HepG2 (cell line): ENCODE results near the gene NAPSA. TPM values are rescaled to one million over a fixed set of nuclear protein-coding genes. Genes with fewer than 3 reads are reported as not detected.
A peak's percentile ranks its signal among the peaks of the same experiment; 100 is the strongest.
"Not testable (repeated sequence)": the region's sequence is repeated elsewhere in the genome, so short reads cannot be mapped to it uniquely, and the experiment has no call there.

Source experiments
- CEBPB ChIP-seq: IDR thresholded peaks from 2 replicates; pipeline ENCODE4 v1.6.1; 2011; ENCODE audit warnings: low read depth, low read length, improper control_type of control experiment, borderline replicate concordance
- CEBPG ChIP-seq: IDR thresholded peaks from 2 replicates; pipeline ENCODE4 v1.6.1; 2016
- GFI1 ChIP-seq: sonication (generic); formaldehyde crosslinking; IDR thresholded peaks from 2 replicates; pipeline ENCODE4 v1.5.0; 2020; ENCODE audit warnings: missing genetic modification reagents, mild to moderate bottlenecking, borderline replicate concordance
- HMG20B ChIP-seq: conservative IDR thresholded peaks from 2 replicates; pipeline ENCODE4 v1.6.1; 2016; ENCODE audit warnings: missing genetic modification reagents, missing compliant biosample characterization
- MED1 ChIP-seq: sonication (generic); formaldehyde crosslinking; IDR thresholded peaks from 2 replicates; pipeline ENCODE4 v1.4.0; 2020; ENCODE audit warnings: missing genetic modification reagents
- NCOA2 ChIP-seq: sonication (generic); formaldehyde crosslinking; IDR thresholded peaks from 2 replicates; pipeline ENCODE4 v1.8.0; 2022; ENCODE audit warnings: inconsistent platforms
- SALL1 ChIP-seq: sonication (generic); formaldehyde crosslinking; IDR thresholded peaks from 2 replicates; pipeline ENCODE4 v1.8.0; 2022; ENCODE audit warnings: mild to moderate bottlenecking, missing genetic modification reagents
- SAP130 ChIP-seq: IDR thresholded peaks from 2 replicates; pipeline ENCODE4 v1.6.1; 2016; ENCODE audit warnings: low read depth
- SOX13 ChIP-seq, 3 experiments: fragments of 450-650 bp in 1 of 3; sonication (generic) in 1 of 3; formaldehyde crosslinking in 1 of 3; IDR thresholded peaks in 2 of 3; conservative IDR thresholded peaks in 1 of 3; 2 replicates each; pipeline versions ENCODE4 v1.5.0 to v1.6.1; 2016 to 2020; ENCODE audit warnings: antibody characterized with exemption in 1 of 3, mild to moderate bottlenecking in 1 of 3, missing compliant biosample characterization in 1 of 3, missing genetic modification reagents in 1 of 3, moderate library complexity in 1 of 3
- SOX5 ChIP-seq: IDR thresholded peaks from 2 replicates; pipeline ENCODE4 v1.6.1; 2016; ENCODE audit warnings: borderline replicate concordance
- TCF7 ChIP-seq: sonication (generic); IDR thresholded peaks from 2 replicates; pipeline ENCODE4 v1.6.1; 2016; ENCODE audit warnings: antibody characterized with exemption, low read depth
- TEAD3 ChIP-seq: optimal IDR thresholded peaks from 2 replicates; pipeline ENCODE3; 2016; ENCODE audit warnings: borderline replicate concordance
- ZFX ChIP-seq: sonication (generic); formaldehyde crosslinking; IDR thresholded peaks from 2 replicates; pipeline ENCODE4 v1.4.0; 2020; ENCODE audit warnings: mild to moderate bottlenecking, low read depth, missing genetic modification reagents, moderate library complexity
- ZFY ChIP-seq: sonication (generic); formaldehyde crosslinking; IDR thresholded peaks from 2 replicates; pipeline ENCODE4 v1.4.0; 2020; ENCODE audit warnings: missing genetic modification reagents
- ZNF3 ChIP-seq: IDR thresholded peaks from 2 replicates; pipeline ENCODE4 v1.7.0; 2017; ENCODE audit warnings: inconsistent platforms
- ZNF331 ChIP-seq: sonication (generic); formaldehyde crosslinking; IDR thresholded peaks from 2 replicates; pipeline ENCODE4 v1.4.0; 2020; ENCODE audit warnings: missing genetic modification reagents
- ZNF629 ChIP-seq: sonication (generic); formaldehyde crosslinking; conservative IDR thresholded peaks from 2 replicates; pipeline ENCODE4 v1.5.0; 2020; ENCODE audit warnings: missing genetic modification reagents
- polyA plus RNA-seq, 8 experiments: library from polyadenylated mRNA; depleted of rRNA in 3 of 8; stranded (reverse) in 7 of 8; unstranded in 1 of 8; fragments of >200 nt; fragmentation: Illumina TruSeq in 4 of 8; extraction: Trizol in 4 of 8; gene quantifications; 2 replicates each; pipeline versions ENCODE4 v1.2.1 to v1.2.3, GENCODE V29; 2011 to 2016; ENCODE audit warnings: low read depth in 4 of 8, missing spikeins in 1 of 8, mixed read lengths in 1 of 8; ENCODE audit not compliant: insufficient read depth in 1 of 8
- total RNA-seq, 5 experiments: library from RNA; depleted of rRNA; stranded (reverse); fragments of >200 nt; fragmentation: Illumina TruSeq; extraction: Trizol; gene quantifications; 2 replicates each; pipeline ENCODE4 v1.2.3, GENCODE V29; 2016; ENCODE audit warnings: low read depth in 1 of 5
- TF ChIP-seq, protein P1 (sequence below): sonication (generic); formaldehyde crosslinking; conservative IDR thresholded peaks from 2 replicates; pipeline ENCODE4 v1.4.0; 2020; ENCODE audit warnings: mild to moderate bottlenecking, missing genetic modification reagents, moderate library complexity
- TF ChIP-seq, protein P2 (sequence below), 2 experiments: sonication (generic) in 1 of 2; formaldehyde crosslinking in 1 of 2; IDR thresholded peaks; 2 replicates each; pipeline versions ENCODE4 v1.4.0 to v1.6.1; 2016 to 2020; ENCODE audit warnings: borderline replicate concordance in 1 of 2, low read depth in 1 of 2, mild to moderate bottlenecking in 1 of 2, missing genetic modification reagents in 1 of 2

Gene NAPSA
- total and polyA plus RNA-seq, 2 of the 13 experiments (the other 11 are each of a cell fraction or from before 2014, with no cell fraction given), result not detected

DNA sequence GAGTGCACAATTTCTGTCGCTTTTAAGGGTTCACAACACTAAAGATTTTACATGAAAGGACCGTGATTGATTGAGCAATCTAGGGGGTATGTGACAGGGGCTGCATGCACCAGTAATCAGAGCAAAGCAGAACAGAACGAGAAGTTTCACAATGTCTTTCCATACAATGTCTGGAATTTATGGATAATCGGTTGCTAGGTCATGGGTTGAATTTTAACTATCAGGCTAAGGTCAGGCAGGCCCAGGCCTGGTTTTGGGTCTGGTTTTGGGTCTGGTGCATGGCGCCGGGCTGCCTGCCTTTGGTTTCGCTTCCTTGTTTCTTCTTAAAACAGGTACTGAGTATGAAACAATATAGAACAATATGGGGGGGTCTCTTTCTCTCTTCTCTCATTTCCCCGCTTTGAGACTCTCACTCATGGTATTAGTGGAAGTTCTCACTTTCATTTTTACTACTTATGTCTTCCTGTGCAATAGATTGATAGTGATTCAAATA lies 18.3 kb downstream of the NAPSA start (continued):
- TF ChIP-seq, protein P1, sequence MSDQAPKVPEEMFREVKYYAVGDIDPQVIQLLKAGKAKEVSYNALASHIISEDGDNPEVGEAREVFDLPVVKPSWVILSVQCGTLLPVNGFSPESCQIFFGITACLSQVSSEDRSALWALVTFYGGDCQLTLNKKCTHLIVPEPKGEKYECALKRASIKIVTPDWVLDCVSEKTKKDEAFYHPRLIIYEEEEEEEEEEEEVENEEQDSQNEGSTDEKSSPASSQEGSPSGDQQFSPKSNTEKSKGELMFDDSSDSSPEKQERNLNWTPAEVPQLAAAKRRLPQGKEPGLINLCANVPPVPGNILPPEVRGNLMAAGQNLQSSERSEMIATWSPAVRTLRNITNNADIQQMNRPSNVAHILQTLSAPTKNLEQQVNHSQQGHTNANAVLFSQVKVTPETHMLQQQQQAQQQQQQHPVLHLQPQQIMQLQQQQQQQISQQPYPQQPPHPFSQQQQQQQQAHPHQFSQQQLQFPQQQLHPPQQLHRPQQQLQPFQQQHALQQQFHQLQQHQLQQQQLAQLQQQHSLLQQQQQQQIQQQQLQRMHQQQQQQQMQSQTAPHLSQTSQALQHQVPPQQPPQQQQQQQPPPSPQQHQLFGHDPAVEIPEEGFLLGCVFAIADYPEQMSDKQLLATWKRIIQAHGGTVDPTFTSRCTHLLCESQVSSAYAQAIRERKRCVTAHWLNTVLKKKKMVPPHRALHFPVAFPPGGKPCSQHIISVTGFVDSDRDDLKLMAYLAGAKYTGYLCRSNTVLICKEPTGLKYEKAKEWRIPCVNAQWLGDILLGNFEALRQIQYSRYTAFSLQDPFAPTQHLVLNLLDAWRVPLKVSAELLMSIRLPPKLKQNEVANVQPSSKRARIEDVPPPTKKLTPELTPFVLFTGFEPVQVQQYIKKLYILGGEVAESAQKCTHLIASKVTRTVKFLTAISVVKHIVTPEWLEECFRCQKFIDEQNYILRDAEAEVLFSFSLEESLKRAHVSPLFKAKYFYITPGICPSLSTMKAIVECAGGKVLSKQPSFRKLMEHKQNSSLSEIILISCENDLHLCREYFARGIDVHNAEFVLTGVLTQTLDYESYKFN (CRISPR knock-in tag), result peak; percentile 30; the same call in 1 of the 2 replicates
- TF ChIP-seq ZNF629 (peak; percentile 79), GFI1 (CRISPR knock-in tag) (peak; percentile 28; the same call in 1 of the 2 replicates), ZNF3 (CRISPR knock-in tag) (peak; percentile 95), SOX5 (peak; percentile 54; the same call in 1 of the 2 replicates), SOX13 (CRISPR knock-in tag; conservative IDR thresholded peaks at IDR 0.05 in 1 of 2, IDR thresholded peaks at IDR 0.05 in 1 of 2) (peak in 1 of 2 experiments; percentile 61; a peak in 2 of 4 replicates), CEBPG (peak; percentile 90), CEBPB (peak; percentile 88; the same call in 1 of the 2 replicates), ZFX (CRISPR knock-in tag) (peak; percentile 30; the same call in 1 of the 2 replicates), SALL1 (CRISPR knock-in tag) (peak; percentile 39; the same call in 1 of the 2 replicates), TEAD3 (CRISPR knock-in tag) (peak; percentile 84), SAP130 (peak; percentile 47; the same call in 1 of the 2 replicates), NCOA2 (CRISPR knock-in tag) (peak; percentile 48; the same call in 1 of the 2 replicates), HMG20B (CRISPR knock-in tag) (0 out of 2 replicates have a peak, but pooled peaks have one; percentile 32), ZNF331 (CRISPR knock-in tag) (peak; percentile 72; the same call in 1 of the 2 replicates), TCF7 (0 out of 2 replicates have a peak, but pooled peaks have one; percentile 20), MED1 (CRISPR knock-in tag) (peak; percentile 37; the same call in 1 of the 2 replicates), ZFY (peak; percentile 58)
- not testable (repeated sequence) for TF ChIP-seq SOX13 (IDR thresholded peaks at IDR 0.05)
- TF ChIP-seq, protein P2, sequence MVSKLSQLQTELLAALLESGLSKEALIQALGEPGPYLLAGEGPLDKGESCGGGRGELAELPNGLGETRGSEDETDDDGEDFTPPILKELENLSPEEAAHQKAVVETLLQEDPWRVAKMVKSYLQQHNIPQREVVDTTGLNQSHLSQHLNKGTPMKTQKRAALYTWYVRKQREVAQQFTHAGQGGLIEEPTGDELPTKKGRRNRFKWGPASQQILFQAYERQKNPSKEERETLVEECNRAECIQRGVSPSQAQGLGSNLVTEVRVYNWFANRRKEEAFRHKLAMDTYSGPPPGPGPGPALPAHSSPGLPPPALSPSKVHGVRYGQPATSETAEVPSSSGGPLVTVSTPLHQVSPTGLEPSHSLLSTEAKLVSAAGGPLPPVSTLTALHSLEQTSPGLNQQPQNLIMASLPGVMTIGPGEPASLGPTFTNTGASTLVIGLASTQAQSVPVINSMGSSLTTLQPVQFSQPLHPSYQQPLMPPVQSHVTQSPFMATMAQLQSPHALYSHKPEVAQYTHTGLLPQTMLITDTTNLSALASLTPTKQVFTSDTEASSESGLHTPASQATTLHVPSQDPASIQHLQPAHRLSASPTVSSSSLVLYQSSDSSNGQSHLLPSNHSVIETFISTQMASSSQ (IDR thresholded peaks at IDR 0.05; ENCODE audit: low read depth), result peak; percentile 36; the same call in 1 of the 2 replicates
- TF ChIP-seq, protein P2 (CRISPR knock-in tag; IDR thresholded peaks at IDR 0.05; ENCODE audit: borderline replicate concordance), result peak; percentile 45; the same call in 1 of the 2 replicates
